Dermis blood vessel endothelial cell (primary cell): Measurements from ENCODE around the gene KHSRP. TPM values are rescaled to one million over a fixed set of nuclear protein-coding genes. Genes with fewer than 3 reads are reported as not detected.
"Not testable (repeated sequence)": the region's sequence is repeated elsewhere in the genome, so short reads cannot be mapped to it uniquely, and the experiment has no call there.

Experiments
- DNase-seq: peaks from one replicate; pipeline ENCODE4 v3.0.0; 2010
- total RNA-seq: library from RNA; depleted of rRNA; stranded (reverse); fragments of >200 nt; gene quantifications from 2 replicates; pipeline ENCODE4 v1.2.3, GENCODE V29; 2014

Gene KHSRP
- total RNA-seq, 1 donor from 2014 or later, result 78.3 TPM

DNA sequence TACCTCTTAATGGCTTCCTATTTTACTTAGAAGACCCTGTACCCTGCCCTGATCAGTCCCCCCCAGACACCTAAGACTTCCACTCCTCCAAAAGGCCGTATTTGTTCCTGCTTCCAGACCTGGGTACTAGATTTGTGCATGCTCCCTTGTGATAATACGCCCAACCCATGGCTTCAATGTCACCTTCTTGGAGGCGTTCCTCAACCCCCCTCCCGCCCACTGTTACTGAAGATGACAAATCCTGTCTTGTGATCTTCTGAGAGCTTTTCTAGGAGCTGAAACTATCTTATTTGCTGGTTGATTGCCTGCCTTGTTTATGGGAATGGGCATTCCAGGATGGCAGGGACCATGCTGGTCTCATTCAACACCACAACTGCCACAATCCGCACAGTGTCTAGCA is 25.6 kb upstream of the KHSRP start:
- DNase-seq, result no peak

DNA sequence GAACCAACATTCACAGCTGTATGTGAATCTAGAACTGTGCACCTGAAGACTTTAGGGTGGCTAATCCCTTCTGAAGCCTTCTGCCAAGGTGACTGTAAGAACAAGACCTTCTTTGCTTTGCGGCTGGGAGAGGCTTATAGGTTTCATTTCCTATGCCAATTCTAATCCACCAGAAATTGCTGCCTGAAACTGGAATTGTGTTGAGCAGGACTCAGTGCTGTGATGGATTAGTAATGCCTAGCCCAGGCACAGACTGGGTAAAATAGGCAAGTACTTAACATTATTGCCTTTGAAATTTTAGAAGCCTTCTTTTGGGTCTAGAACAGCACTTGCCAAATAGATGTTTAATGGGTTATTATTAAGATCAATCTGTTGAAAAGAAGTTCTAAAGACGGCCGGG is 23.4 kb upstream of the KHSRP start:
- DNase-seq, result no peak

DNA sequence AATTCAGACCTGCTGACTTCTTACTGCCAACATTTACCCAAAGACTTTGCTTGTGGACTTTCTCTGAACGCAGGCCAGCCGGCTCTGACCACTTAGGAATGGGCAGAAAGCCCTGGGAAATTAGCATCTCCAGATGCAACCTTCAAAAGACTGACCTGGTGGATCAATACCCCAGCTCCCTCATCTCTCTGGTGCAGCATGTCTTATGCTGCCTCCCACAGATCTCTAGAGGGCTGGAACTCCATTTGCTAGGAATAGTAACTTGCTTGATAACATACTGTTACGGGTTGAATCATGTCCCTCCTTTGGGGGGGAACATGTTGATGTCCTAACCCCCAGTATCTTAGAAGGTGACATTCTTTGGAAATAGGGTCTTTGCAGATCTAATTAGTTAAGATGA is 21.8 kb upstream of the KHSRP start:
- DNase-seq, result no peak

DNA sequence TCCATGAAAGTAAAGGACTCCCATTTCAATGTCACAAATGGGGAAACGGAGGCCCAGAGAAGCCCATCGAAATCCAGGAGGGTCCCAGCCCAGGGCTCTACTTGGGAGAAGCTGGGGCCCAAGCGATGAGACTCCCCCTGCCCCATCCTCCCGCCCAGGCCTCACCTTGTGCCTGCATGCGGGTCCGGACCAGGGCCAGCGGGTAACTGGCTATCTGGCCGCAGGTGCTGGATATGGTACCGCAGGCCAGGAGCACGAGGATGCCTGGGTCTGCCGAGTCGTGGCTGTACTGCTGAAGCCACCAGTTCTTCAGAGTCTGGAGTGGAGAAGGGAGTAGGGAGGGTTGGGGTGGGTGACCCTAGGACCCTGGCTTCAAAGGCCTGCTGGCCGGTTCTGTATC is 19.4 kb upstream of the KHSRP start:
- no peak for DNase-seq

GRCh38 chr19:6442087-6442688 is 17.6 kb upstream of the KHSRP start:
- DNase-seq, result no peak

GRCh38 chr19:6440905-6441304 is 16.3 kb upstream of the KHSRP start:
- no peak for DNase-seq

DNA sequence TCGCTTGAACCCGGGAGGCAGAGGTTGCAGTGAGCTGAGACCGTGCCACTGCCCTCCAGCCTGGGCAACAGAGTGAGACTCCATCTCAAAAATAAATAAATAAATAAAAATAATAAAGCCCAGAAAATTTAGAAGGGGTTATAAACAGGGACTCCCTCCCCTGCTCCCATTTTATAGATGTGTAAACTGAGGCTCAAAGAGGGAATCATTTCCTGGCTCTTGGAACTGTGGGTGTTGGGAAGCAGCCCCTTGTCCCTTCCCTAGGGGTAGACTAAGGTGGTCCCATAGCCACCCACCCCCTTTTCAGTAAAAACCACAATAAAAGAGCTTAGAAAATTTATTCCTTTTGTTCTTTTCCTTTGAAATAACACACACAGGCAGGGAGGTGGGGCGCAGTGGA is 15.1 kb upstream of the KHSRP start:
- DNase-seq, result no peak

DNA sequence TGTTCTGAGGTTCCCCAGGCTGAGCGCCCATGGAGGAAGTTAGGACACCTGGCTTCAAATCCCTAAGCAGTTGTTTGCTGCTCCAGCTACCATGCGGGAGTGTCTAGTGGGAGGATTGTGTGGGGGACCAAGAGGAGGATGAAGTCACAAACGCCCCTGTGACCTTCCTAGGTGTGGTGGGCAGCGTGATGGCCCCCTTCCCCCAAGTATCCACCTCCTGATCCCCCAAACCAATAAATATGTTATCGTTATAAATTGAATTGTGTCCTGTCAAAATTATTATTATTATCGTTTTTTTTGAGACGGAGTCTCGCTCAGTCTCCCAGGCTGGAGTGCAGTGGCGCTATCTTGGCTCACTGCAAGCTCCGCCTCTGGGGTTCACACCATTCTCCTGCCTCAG is 9.1 kb upstream of the KHSRP start, which contains the start of gene SLC25A41:
Gene SLC25A41, minus strand, starts transcription at position 101 of the 400 bp plus-strand sequence. Its CDS starts 70 bp downstream, at position 31.
- DNase-seq, result no peak

DNA sequence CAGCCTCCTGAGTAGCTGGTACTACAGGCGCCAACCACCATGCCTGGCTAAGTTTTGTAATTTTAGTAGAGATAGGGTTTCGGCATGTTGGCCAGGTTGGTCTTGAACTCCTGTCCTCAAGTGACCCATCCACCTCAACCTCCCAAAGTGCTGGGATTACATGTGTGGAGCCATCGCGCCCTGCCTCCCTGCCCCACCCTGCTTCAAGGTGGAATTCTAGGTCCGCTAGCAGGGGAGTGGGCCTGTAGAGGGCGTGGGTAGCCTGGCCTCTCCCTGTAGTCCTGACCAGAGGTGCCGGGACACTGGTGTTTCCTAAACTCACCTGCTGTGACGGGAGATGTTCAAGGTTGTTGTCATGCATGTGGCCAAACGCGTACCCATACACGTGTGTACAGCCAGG is 8.6 kb upstream of the KHSRP start:
- DNase-seq, result no peak

DNA sequence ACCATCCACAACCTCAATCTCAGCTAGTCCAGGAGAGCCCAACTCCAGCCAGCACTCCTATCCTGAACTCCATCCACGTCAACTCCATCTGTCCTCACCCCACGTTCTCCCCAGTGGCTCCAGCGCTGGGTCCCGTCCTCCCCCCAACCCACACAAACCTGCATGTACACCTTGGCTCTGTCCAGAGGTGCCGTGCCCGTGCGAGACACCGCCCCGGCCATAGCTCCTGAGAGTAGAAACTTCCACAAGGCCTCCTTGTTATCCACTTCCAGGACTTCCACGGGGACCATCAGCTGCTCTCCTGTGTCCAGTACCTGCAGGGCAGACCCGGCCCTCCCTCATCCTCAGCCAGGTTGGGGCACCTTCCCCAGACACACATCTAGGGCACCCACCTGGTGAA is 7.3 kb upstream of the KHSRP start:
- DNase-seq, result no peak

- DNase-seq, result no peak
Observed at GRCh38 chr19:6429419-6430221, 5.0 kb upstream of the KHSRP start.

DNA sequence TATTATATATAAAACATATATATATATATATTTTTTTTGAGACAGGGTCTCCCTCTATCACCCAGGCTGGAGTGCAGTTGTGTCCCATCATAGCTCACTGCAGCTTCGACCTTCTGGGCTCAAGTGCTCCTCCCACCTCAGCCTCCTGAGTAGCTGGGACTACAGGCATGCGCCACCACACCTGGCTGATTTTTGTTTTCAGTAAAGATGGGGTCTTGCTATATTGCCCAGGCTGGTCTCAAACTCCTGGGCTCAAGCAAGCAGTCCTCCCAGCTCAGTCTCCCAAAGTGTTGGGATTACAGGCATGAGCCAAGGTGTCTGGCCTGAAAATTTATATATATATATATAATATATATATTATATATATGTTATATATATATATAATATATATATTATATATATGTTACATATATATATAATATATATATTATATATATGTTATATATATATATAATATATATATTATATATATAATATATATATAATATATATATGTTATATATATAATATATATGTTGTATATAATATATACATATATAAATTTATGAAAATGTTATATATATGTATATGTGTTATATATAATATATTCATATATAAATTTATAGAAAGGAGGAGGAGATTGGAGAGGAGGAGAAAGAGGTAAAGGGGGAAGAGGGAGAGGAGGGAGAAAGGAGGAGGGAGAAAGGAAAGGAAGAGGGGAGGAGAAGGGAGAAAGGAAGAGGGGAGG is 4.2 kb upstream of the KHSRP start:
- DNase-seq, result not testable (repeated sequence)

DNA sequence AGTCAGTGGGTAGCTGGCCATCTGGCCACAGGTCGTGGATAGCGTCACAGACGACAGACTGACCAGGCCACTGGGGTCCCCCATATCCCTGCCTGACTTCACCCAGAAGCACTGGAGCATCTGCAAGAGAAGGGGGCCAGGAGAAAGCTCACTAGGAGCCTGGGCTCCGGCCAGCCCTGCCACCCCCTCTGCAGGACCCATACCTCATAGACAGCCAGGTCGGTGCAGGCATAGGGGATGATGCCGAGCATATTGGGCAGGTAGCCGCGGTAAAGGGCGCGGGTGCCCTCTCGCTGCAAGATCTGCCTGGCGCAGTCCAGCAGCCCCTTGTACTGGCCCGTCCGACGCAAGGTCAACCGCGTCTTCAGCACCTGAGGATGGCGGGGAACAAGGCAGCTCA is 2.5 kb upstream of the KHSRP start:
- no peak for DNase-seq

DNA sequence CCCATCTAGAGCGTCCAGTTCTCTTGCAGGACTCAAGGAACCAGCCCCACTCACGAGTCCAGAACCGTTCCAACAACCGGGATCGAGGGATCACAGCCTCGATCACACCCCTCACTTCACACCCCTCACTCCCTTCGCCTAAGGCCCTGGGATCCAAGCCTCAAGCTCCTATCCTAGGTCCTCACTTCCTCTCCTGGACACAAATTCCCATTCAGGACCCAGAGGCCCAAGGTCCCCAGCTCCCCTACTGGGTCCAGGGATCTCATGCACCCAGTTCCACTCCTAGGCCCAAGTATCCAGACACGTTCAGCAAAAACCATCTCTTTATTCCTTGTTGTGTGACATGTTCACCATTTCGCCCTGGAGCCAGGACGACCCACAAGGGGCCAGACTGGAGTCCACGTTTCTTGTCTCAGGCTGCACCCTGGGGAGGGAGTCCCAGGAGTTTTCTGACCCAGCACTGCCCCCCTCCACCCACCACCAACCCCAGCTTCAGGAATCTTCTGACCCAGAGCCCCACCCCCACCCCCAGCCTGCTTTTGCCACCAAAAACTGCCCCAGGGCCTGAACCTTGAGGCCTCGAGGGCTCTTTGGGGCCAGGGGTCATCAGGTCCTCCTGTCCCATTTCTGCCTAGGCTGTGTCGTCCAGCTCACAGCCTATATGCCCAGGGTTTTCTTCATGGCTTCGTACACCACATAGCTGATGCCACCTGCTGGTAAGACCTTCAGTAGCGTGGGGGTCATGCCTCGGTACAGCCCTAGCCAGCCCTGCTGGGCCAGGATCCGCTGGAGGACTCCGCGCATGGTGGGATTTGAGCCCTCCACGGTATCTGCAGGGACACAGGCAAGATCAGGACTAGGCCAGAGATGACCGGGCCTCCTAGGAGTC is 1.4 kb upstream of the KHSRP start:
- DNase-seq, result peak; percentile 28

GRCh38 chr19:6424939-6425731 is 524 bp upstream of the KHSRP start:
- DNase-seq, result peak; percentile 100

- peak; percentile 71 for DNase-seq
Observed at GRCh38 chr19:6423499-6424194, 964 bp downstream of the KHSRP start.

DNA sequence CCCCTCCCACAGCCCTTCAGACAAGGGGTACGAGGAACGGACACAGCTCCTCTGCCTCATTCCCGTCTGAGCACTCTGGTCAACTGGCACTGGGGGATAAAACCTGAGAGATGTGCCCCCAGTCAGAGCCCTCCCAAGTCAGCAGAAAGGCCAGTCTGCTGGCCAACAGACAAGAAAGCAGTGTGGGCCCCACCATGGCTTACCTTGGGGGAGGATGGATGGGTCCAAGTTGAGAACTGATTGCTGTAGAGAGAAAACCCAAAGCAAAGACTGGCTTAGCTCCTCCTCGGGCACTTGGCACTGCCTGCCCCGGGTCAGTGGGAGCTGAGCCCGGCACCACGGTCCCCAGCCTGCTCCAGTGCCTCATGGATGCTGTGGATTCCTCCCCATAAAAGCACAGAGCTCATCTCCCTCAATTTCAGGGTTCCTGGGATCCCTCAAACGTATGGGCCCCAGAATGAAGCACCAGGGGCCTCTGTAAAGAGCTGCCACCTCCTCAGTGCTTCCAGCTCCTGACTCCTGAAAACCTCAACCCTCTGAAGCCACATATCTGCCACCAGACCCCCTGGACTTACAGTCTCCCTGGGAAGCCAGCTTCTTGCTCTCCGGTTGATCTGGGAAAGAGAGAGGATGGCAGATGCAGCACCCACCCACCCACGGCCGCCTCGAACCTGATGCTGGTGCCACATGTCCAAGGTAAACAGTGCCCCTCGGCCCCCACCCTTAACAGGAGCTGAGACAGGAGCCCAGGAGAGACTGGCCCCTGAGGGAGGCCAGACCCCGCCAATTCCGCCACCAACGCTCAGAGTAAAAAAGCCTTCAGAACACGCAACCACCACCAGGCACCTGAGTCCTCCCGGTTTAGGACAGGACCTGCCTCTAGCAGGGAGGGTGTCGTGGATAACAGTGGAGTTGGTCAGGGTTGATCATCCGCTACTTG is 3.3 kb downstream of the KHSRP start:
- DNase-seq, result no peak

- no peak for DNase-seq
Observed at GRCh38 chr19:6418562-6418932, 6.1 kb downstream of the KHSRP start.

GRCh38 chr19:6417713-6418561 is 6.7 kb downstream of the KHSRP start:
- DNase-seq, result peak; percentile 61
